Activated CD4-positive, alpha-beta T cell treated with anti-CD3 and anti-CD28 coated beads for 36 hours (primary cell): ENCODE data around the gene NDUFS3. TPM values are rescaled to one million over a fixed set of nuclear protein-coding genes. Genes with fewer than 3 reads are reported as not detected.

Experiments used
- ATAC-seq: fragments of 200-7000 bp; cut with Tn5 transposase; one replicate; pipeline ENCODE4 v1.10.0; 2021; ENCODE audit warnings: mild to moderate bottlenecking, moderate library complexity
- CTCF ChIA-PET: fragments of 350-600 bp; sonication (Branson Sonifier 250); formaldehyde crosslinking; loops from one replicate; lab custom pipeline; 2021; ENCODE audit warnings: antibody characterized with exemption; lab: Charles Lee
- POLR2A ChIA-PET: fragments of 350-600 bp; sonication (Branson Sonifier 250); formaldehyde crosslinking; loops from one replicate; lab custom pipeline; 2021; ENCODE audit warnings: antibody characterized with exemption, inconsistent platforms; lab: Charles Lee
- DNase-seq: peaks from one replicate; pipeline ENCODE4 v3.0.0-alpha.2; 2020
- H3K27ac Mint-ChIP-seq: one replicate; pipeline ENCODE4 v1.8.0; 2021; ENCODE audit warnings: mixed read lengths
- H3K27me3 Mint-ChIP-seq: one replicate; pipeline ENCODE4 v1.8.0; 2021; ENCODE audit warnings: mixed read lengths
- H3K36me3 Mint-ChIP-seq: one replicate; pipeline ENCODE4 v1.8.0; 2021; ENCODE audit warnings: low read depth, mixed read lengths
- H3K4me1 Mint-ChIP-seq: one replicate; pipeline ENCODE4 v1.8.0; 2021; ENCODE audit warnings: mixed read lengths
- H3K4me3 Mint-ChIP-seq: one replicate; pipeline ENCODE4 v1.8.0; 2021; ENCODE audit warnings: mild to moderate bottlenecking, moderate library complexity, mixed read lengths
- H3K9me3 Mint-ChIP-seq: one replicate; pipeline ENCODE4 v1.8.0; 2021; ENCODE audit warnings: low read depth, mixed read lengths
- intact Hi-C, 2 experiments: fragments of 100-400 bp; cut with DNase I in 1 of 2; cut with micrococcal nuclease in 1 of 2; formaldehyde crosslinking; loops; one replicate each; pipeline versions ENCODE4 v1.14.2 to v1.15.1; 2022 to 2024; cut with DNase I, micrococcal nuclease
- total RNA-seq, 2 experiments: library from RNA; stranded (reverse); gene quantifications; one replicate each; pipeline ENCODE4 v1.2.3, GENCODE V29; 2021

NDUFS3 gene
- total RNA-seq, 2 experiments from 2014 or later, result 96.9 to 108 TPM

- peaks cover 41% of the 10 kb centered on the region for H3K36me3 Mint-ChIP-seq
- H3K27me3 Mint-ChIP-seq, result no peaks in the 10 kb centered on the region
- DNase-seq (no peak), ATAC-seq (no peak)
- no peak overlapping the region for H3K4me3 Mint-ChIP-seq
- CTCF ChIA-PET, result no interaction called here
- no peaks in the 10 kb centered on the region for H3K9me3 Mint-ChIP-seq
- H3K27ac Mint-ChIP-seq, result no peak overlapping the region
- H3K4me1 Mint-ChIP-seq, result no peaks in the 10 kb centered on the region
- POLR2A ChIA-PET, result no interaction called here
- intact Hi-C loops, result loop anchor here in 1 of 2 experiments (10.0 kb wide), 1 partner anchor 853 kb away; no protein-coding TSS in a partner anchor
Observed at GRCh38 chr11:47628026-47628425, 49.2 kb downstream of the NDUFS3 start.

GRCh38 chr11:47631473-47631872, 52.6 kb downstream of the NDUFS3 start:
- H3K27ac Mint-ChIP-seq, result no peak overlapping the region
- ChIA-PET CTCF (no interaction called here), POLR2A (no interaction called here)
- intact Hi-C loops, result no loop called here
- no peaks in the 10 kb centered on the region for H3K4me1 Mint-ChIP-seq
- H3K36me3 Mint-ChIP-seq, result peaks cover 52% of the 10 kb centered on the region
- ATAC-seq (no peak), DNase-seq (no peak)
- H3K27me3 Mint-ChIP-seq, result no peaks in the 10 kb centered on the region
- H3K9me3 Mint-ChIP-seq, result no peaks in the 10 kb centered on the region
- H3K4me3 Mint-ChIP-seq, result no peak overlapping the region

Other genes with a start within 250 kb of the NDUFS3 start
- not detected for gene MYBPC3, start 226.4 kb upstream of the NDUFS3 start, total RNA-seq
- under 1 TPM; 0.11 to 0.30 TPM for gene SPI1, start 200.5 kb upstream of the NDUFS3 start, total RNA-seq
- gene SLC39A13, start 170.5 kb upstream of the NDUFS3 start, total RNA-seq, result 10 to 100 TPM in 1 of 2 experiments, 1 to 10 TPM in 1; 8.6 to 10.7 TPM
- gene PSMC3, start 152.6 kb upstream of the NDUFS3 start, total RNA-seq, result 100 to 1,000 TPM; 147 to 167 TPM
- under 1 TPM in 1 of 2 experiments, not detected in 1; 0.21 TPM for gene RAPSN, start 129.9 kb upstream of the NDUFS3 start, total RNA-seq
- gene CELF1, start 25.9 kb upstream of the NDUFS3 start, total RNA-seq, result 100 to 1,000 TPM; 132 to 143 TPM
- gene PTPMT1, start 13.5 kb upstream of the NDUFS3 start, total RNA-seq, result 10 to 100 TPM; 35.6 to 41.5 TPM
- 10 to 100 TPM; 11.9 to 18.4 TPM for gene KBTBD4, start 104 bp upstream of the NDUFS3 start, total RNA-seq
- gene FAM180B, start 7.6 kb downstream of the NDUFS3 start, total RNA-seq, result under 1 TPM in 1 of 2 experiments, not detected in 1; 0.11 TPM
- under 1 TPM in 1 of 2 experiments, not detected in 1; 0.14 TPM for gene C1QTNF4, start 15.3 kb downstream of the NDUFS3 start, total RNA-seq
- 100 to 1,000 TPM in 1 of 2 experiments, 10 to 100 TPM in 1; 94.8 to 138 TPM for gene MTCH2, start 63.5 kb downstream of the NDUFS3 start, total RNA-seq
- gene AGBL2, start 136.3 kb downstream of the NDUFS3 start, total RNA-seq, result 1 to 10 TPM; 3.5 to 5.6 TPM
- 100 to 1,000 TPM; 117 to 135 TPM for gene FNBP4, start 188.3 kb downstream of the NDUFS3 start, total RNA-seq